Thoracic aorta (tissue), 2 donors: ENCODE results near the gene STPG3. TPM values are rescaled to one million over a fixed set of nuclear protein-coding genes. Genes with fewer than 3 reads are reported as not detected.

Experiments
- ATAC-seq: fragments of 150-250 bp; one replicate; pipeline ENCODE4 v1.8.0; 2017; ENCODE audit warnings: low read depth; ENCODE audit not compliant: insufficient number of reproducible peaks, low FRiP score
- DNase-seq: peaks from one replicate; pipeline ENCODE4 v3.0.0-alpha.2; 2020; ENCODE audit warnings: low spot score
- H3K27ac ChIP-seq, 2 donors: fragments of 200-600 bp; sonication (generic); 1 replicate in 1 of 2; 2 replicates in 1 of 2; pipeline ENCODE4 v1.5.1; 2016; ENCODE audit warnings: mild to moderate bottlenecking in 2 of 2, moderate library complexity in 2 of 2
- H3K27me3 ChIP-seq: fragments of 200-600 bp; sonication (generic); replicated peaks from 2 replicates; pipeline ENCODE4 v1.6.0; 2016; ENCODE audit warnings: mild to moderate bottlenecking; ENCODE audit not compliant: insufficient read depth
- H3K36me3 ChIP-seq: fragments of 200-600 bp; sonication (generic); one replicate; pipeline ENCODE4 v1.5.1; 2016
- H3K4me1 ChIP-seq, 2 donors: fragments of 200-600 bp; sonication (generic); 1 replicate in 1 of 2; 2 replicates in 1 of 2; pipeline versions ENCODE4 v1.5.1 to v1.6.0; 2016; ENCODE audit warnings: low read depth in 2 of 2, mild to moderate bottlenecking in 1 of 2; ENCODE audit not compliant: control insufficient read depth in 1 of 2
- H3K4me3 ChIP-seq: fragments of 200-600 bp; sonication (generic); 2 replicates; pipeline ENCODE4 v1.5.1; 2016; ENCODE audit warnings: mild to moderate bottlenecking
- H3K9me3 ChIP-seq: fragments of 200-600 bp; sonication (generic); 2 replicates; pipeline ENCODE4 v1.5.1; 2016
- CTCF ChIP-seq: fragments of 200-600 bp; sonication (generic); IDR thresholded peaks from one replicate; pipeline ENCODE4 v1.5.1; 2019; ENCODE audit warnings: antibody characterized with exemption
- total RNA-seq, 2 donors: library from RNA; depleted of rRNA; stranded (reverse); fragments of >200 nt; gene quantifications; one replicate each; pipeline versions ENCODE4 v1.1.0 to v1.2.3, GENCODE V29; 2016

The STPG3 gene
- total RNA-seq, 2 donors from 2014 or later = not detected

GRCh38 chr9:137280474-137281344, 29.6 kb downstream of the STPG3 start:
- ATAC-seq = no peak
- no peak overlapping the region for H3K27ac ChIP-seq
- H3K9me3 ChIP-seq = no peaks in the 10 kb centered on the region

GRCh38 chr9:137281345-137282116, 30.4 kb downstream of the STPG3 start:
- H3K27me3 ChIP-seq = no peaks in the 10 kb centered on the region
- no peak for DNase-seq
- H3K9me3 ChIP-seq = no peaks in the 10 kb centered on the region
- H3K4me3 ChIP-seq = no peak overlapping the region
- no peaks in the 10 kb centered on the region for H3K36me3 ChIP-seq
- H3K4me1 ChIP-seq = peaks cover 8 to 15% of the 10 kb centered on the region in 2 donors
- H3K27ac ChIP-seq = no peak overlapping the region
- no peak for TF ChIP-seq CTCF
- ATAC-seq = no peak

More at GRCh38 chr9:137280474-137281344, 29.6 kb downstream of the STPG3 start:
- no peak overlapping the region for H3K4me3 ChIP-seq
- no peaks in the 10 kb centered on the region for H3K27me3 ChIP-seq
- no peaks in the 10 kb centered on the region for H3K36me3 ChIP-seq
- TF ChIP-seq CTCF = no peak
- peaks cover 14 to 23% of the 10 kb centered on the region in 2 donors for H3K4me1 ChIP-seq
- no peak for DNase-seq

- no peak overlapping the region for H3K27ac ChIP-seq
- ATAC-seq (no peak), DNase-seq (no peak)
- no peaks in the 10 kb centered on the region for H3K27me3 ChIP-seq
- H3K9me3 ChIP-seq = no peaks in the 10 kb centered on the region
- H3K36me3 ChIP-seq = no peaks in the 10 kb centered on the region
- TF ChIP-seq CTCF = no peak
- H3K4me3 ChIP-seq = no peak overlapping the region
- no peaks in the 10 kb centered on the region for H3K4me1 ChIP-seq
Measured at GRCh38 chr9:137286975-137287383, 35.9 kb downstream of the STPG3 start.

GRCh38 chr9:137293094-137293481, 42.0 kb downstream of the STPG3 start:
- ATAC-seq (no peak), DNase-seq (no peak)
- Histone ChIP-seq H3K27me3 (no peaks in the 10 kb centered on the region), H3K9me3 (no peaks in the 10 kb centered on the region), H3K36me3 (no peaks in the 10 kb centered on the region), H3K4me1 (peaks cover 5 to 8% of the 10 kb centered on the region in 2 donors), H3K27ac (no peak overlapping the region), H3K4me3 (no peak overlapping the region)
- no peak for TF ChIP-seq CTCF

- H3K4me1 ChIP-seq = peaks cover 5 to 8% of the 10 kb centered on the region in 2 donors
- DNase-seq (no peak), ATAC-seq (no peak)
- no peaks in the 10 kb centered on the region for H3K9me3 ChIP-seq
- no peaks in the 10 kb centered on the region for H3K27me3 ChIP-seq
- no peak overlapping the region for H3K4me3 ChIP-seq
- no peak for TF ChIP-seq CTCF
- H3K36me3 ChIP-seq = no peaks in the 10 kb centered on the region
- H3K27ac ChIP-seq = no peak overlapping the region
Measured at GRCh38 chr9:137293482-137294090, 42.5 kb downstream of the STPG3 start.
